H9 (cell line): ENCODE results near the gene APOBEC3H. TPM values are rescaled to one million over a fixed set of nuclear protein-coding genes. Genes with fewer than 3 reads are reported as not detected.
A peak's percentile ranks its signal among the peaks of the same experiment; 100 is the strongest.

Experiments used
- DNase-seq: peaks from one replicate; pipeline ENCODE4 v3.0.0-alpha.2; 2017
- H2AFZ ChIP-seq: one replicate; pipeline ENCODE4 v1.6.1; 2013; ENCODE audit warnings: mild to moderate bottlenecking, low read length, control low read depth, moderate library complexity
- H2AK5ac ChIP-seq: 2 replicates; pipeline ENCODE4 v1.6.1; 2013; ENCODE audit warnings: low read length, control low read depth, mixed read lengths; ENCODE audit not compliant: insufficient read length
- H2BK120ac ChIP-seq: one replicate; pipeline ENCODE4 v1.6.1; 2013; ENCODE audit warnings: low read depth, mild to moderate bottlenecking, low read length, control low read depth, inconsistent platforms; ENCODE audit not compliant: poor library complexity, severe bottlenecking
- H2BK12ac ChIP-seq: 2 replicates; pipeline ENCODE4 v1.6.1; 2013; ENCODE audit warnings: low read length, control low read depth, mixed read lengths, low read depth; ENCODE audit not compliant: insufficient read length
- H2BK15ac ChIP-seq: 2 replicates; pipeline ENCODE4 v1.6.1; 2013; ENCODE audit warnings: low read depth, low read length, control low read depth
- H2BK20ac ChIP-seq: one replicate; pipeline ENCODE4 v1.6.1; 2013; ENCODE audit warnings: low read depth, mild to moderate bottlenecking, low read length, control low read depth, inconsistent platforms; ENCODE audit not compliant: poor library complexity, severe bottlenecking
- H2BK5ac ChIP-seq: 2 replicates; pipeline ENCODE4 v1.6.1; 2013; ENCODE audit warnings: low read length, control low read depth, mixed read lengths; ENCODE audit not compliant: insufficient read length
- H3K14ac ChIP-seq: 2 replicates; pipeline ENCODE4 v1.6.1; 2013; ENCODE audit warnings: low read length, control low read depth; ENCODE audit not compliant: insufficient read depth
- H3K18ac ChIP-seq: 2 replicates; pipeline ENCODE4 v1.6.1; 2013; ENCODE audit warnings: low read depth, mild to moderate bottlenecking, mixed read lengths, low read length, control low read depth; ENCODE audit not compliant: insufficient read length
- H3K23ac ChIP-seq: 2 replicates; pipeline ENCODE4 v1.6.1; 2013; ENCODE audit warnings: low read length, control low read depth, mixed read lengths, low read depth; ENCODE audit not compliant: insufficient read length
- H3K23me2 ChIP-seq: 2 replicates; pipeline ENCODE4 v1.6.1; 2013; ENCODE audit warnings: low read depth, mild to moderate bottlenecking, mixed read lengths, low read length, control low read depth; ENCODE audit not compliant: insufficient read length, poor library complexity, severe bottlenecking
- H3K27ac ChIP-seq: 2 replicates; pipeline ENCODE4 v1.5.1; 2013; ENCODE audit warnings: low read length, control low read depth, mixed read lengths, low read depth; ENCODE audit not compliant: insufficient read length
- H3K27me3 ChIP-seq: 2 replicates; pipeline ENCODE4 v1.6.1; 2013; ENCODE audit warnings: low read length, control low read depth, inconsistent platforms; ENCODE audit not compliant: insufficient read depth
- H3K4ac ChIP-seq: 2 replicates; pipeline ENCODE4 v1.6.1; 2013; ENCODE audit warnings: low read depth, mild to moderate bottlenecking, control low read depth, inconsistent platforms, low read length, moderate library complexity
- H3K4me1 ChIP-seq: 2 replicates; pipeline ENCODE4 v1.6.1; 2013; ENCODE audit warnings: low read length, control low read depth, inconsistent platforms; ENCODE audit not compliant: insufficient read depth
- H3K4me2 ChIP-seq: 2 replicates; pipeline ENCODE4 v1.6.1; 2013; ENCODE audit warnings: low read length, control low read depth, mixed read lengths; ENCODE audit not compliant: insufficient read length, insufficient read depth
- H3K56ac ChIP-seq: 2 replicates; pipeline ENCODE4 v1.6.1; 2013; ENCODE audit warnings: low read depth, mild to moderate bottlenecking, mixed read lengths, low read length, control low read depth; ENCODE audit not compliant: insufficient read length
- H3K79me1 ChIP-seq: 2 replicates; pipeline ENCODE4 v1.6.1; 2013; ENCODE audit warnings: low read depth, mild to moderate bottlenecking, moderate library complexity, low read length, control low read depth, inconsistent platforms; ENCODE audit not compliant: insufficient read depth, poor library complexity, severe bottlenecking
- H3K79me2 ChIP-seq: 2 replicates; pipeline ENCODE4 v1.6.1; 2013; ENCODE audit warnings: low read length, control low read depth, inconsistent platforms; ENCODE audit not compliant: insufficient read depth
- H3K9ac ChIP-seq: 2 replicates; pipeline ENCODE4 v1.6.1; 2013; ENCODE audit warnings: low read length, control low read depth, mixed read lengths; ENCODE audit not compliant: insufficient read length; ENCODE audit errors: extremely low read depth
- H3K9me3 ChIP-seq: one replicate; pipeline ENCODE4 v1.6.1; 2013; ENCODE audit warnings: low read depth, low read length, inconsistent platforms; ENCODE audit not compliant: control insufficient read depth
- H3T11ph ChIP-seq: one replicate; pipeline ENCODE4 v1.6.1; 2013; ENCODE audit warnings: mild to moderate bottlenecking, low read length, control low read depth, inconsistent platforms
- H4K20me1 ChIP-seq: one replicate; pipeline ENCODE4 v1.6.1; 2013; ENCODE audit not compliant: control insufficient read depth, insufficient read length, insufficient read depth
- H4K5ac ChIP-seq: 2 replicates; pipeline ENCODE4 v1.6.1; 2013; ENCODE audit warnings: low read depth, mild to moderate bottlenecking, mixed read lengths, low read length, control low read depth; ENCODE audit not compliant: insufficient read length
- H4K8ac ChIP-seq: replicated peaks from 2 replicates; pipeline ENCODE4 v1.6.1; 2013; ENCODE audit warnings: low read length, control low read depth, mixed read lengths, low read depth; ENCODE audit not compliant: insufficient read length
- H4K91ac ChIP-seq: 2 replicates; pipeline ENCODE4 v1.6.1; 2013; ENCODE audit warnings: low read depth, mild to moderate bottlenecking, moderate library complexity, mixed read lengths, low read length, control low read depth; ENCODE audit not compliant: insufficient read length
- H3K27ac Mint-ChIP-seq, 3 experiments: 2 replicates in 2 of 3; 3 replicates in 1 of 3; pipeline ENCODE4 v1.8.0; 2020 to 2021; ENCODE audit warnings: mixed read lengths in 3 of 3, mild to moderate bottlenecking in 1 of 3, moderate library complexity in 1 of 3
- H3K27me3 Mint-ChIP-seq: 2 replicates; pipeline ENCODE4 v1.8.0; 2021; ENCODE audit warnings: low read depth, mild to moderate bottlenecking, moderate library complexity, mixed read lengths
- H3K36me3 Mint-ChIP-seq, 3 experiments: 2 replicates in 2 of 3; 3 replicates in 1 of 3; pipeline ENCODE4 v1.8.0; 2020 to 2021; ENCODE audit warnings: low read depth in 3 of 3, mixed read lengths in 3 of 3; ENCODE audit not compliant: insufficient read depth in 1 of 3
- H3K4me1 Mint-ChIP-seq, 2 experiments: 2 replicates each; pipeline ENCODE4 v1.8.0; 2020; ENCODE audit warnings: mixed read lengths in 2 of 2
- H3K4me3 Mint-ChIP-seq, 2 experiments: 2 replicates in 1 of 2; 3 replicates in 1 of 2; pipeline ENCODE4 v1.8.0; 2020 to 2021; ENCODE audit warnings: mild to moderate bottlenecking in 2 of 2, mixed read lengths in 2 of 2, moderate library complexity in 1 of 2
- H3K9me3 Mint-ChIP-seq, 2 experiments: 2 replicates in 1 of 2; 3 replicates in 1 of 2; pipeline ENCODE4 v1.8.0; 2020; ENCODE audit warnings: mild to moderate bottlenecking in 2 of 2, mixed read lengths in 2 of 2, moderate library complexity in 1 of 2
- WGBS: extraction: QIAGEN DNeasy Blood & Tissue Kit; methylation state at CpG from one replicate; pipeline ENCODE4 v1.1.7; 2013; ENCODE audit warnings: missing lambda C conversion rate, low lambda C conversion rate, mixed read lengths; ENCODE audit not compliant: insufficient read length; ENCODE audit errors: extremely low coverage; 5-methylcytosine and 5-hydroxymethylcytosine counted together
- total RNA-seq: library from RNA; stranded (reverse); gene quantifications from 2 replicates; pipeline ENCODE4 v1.2.1, GENCODE V29; 2021
- TF ChIP-seq, protein P1 (sequence below): fragments of 200-600 bp; sonication (generic); conservative IDR thresholded peaks from 3 replicates; pipeline ENCODE4 v1.8.0; 2021; ENCODE audit warnings: antibody characterized with exemption, mild to moderate bottlenecking

The APOBEC3H gene
- total RNA-seq, 1 experiment from 2014 or later, result 0.48 TPM

- H2BK120ac ChIP-seq, result no peak overlapping the region
- no peak overlapping the region for H3K14ac ChIP-seq
- Mint-ChIP-seq H3K9me3 (no peaks in the 10 kb centered on the region), H3K27ac (peak overlapping the region in 1 of 3 experiments; percentile 76; a peak in 1 of 7 replicates), H3K36me3 (no peaks in the 10 kb centered on the region), H3K4me3 (no peak overlapping the region; a peak in 1 of 5 replicates), H3K27me3 (peaks cover 9% of the 10 kb centered on the region; the same call in 1 of the 2 replicates), H3K4me1 (peaks cover 17 to 24% of the 10 kb centered on the region in 2 experiments)
- no peak overlapping the region for H3K4ac ChIP-seq
- peaks cover 6% of the 10 kb centered on the region for H3K23me2 ChIP-seq
- H3K56ac ChIP-seq, result no peak overlapping the region
- DNase-seq, result no peak
- H3K79me1 ChIP-seq, result no peaks in the 10 kb centered on the region
- WGBS, result no CpG with 5 or more reads among the region's 7 CpGs
- no peak overlapping the region for H3T11ph ChIP-seq
- H4K5ac ChIP-seq, result no peak overlapping the region
- H3K27me3 ChIP-seq, result no peaks in the 10 kb centered on the region
- H3K23ac ChIP-seq, result no peak overlapping the region
- no peaks in the 10 kb centered on the region for H3K79me2 ChIP-seq
- no peak overlapping the region for H2AFZ ChIP-seq
- H4K8ac ChIP-seq, result no peak overlapping the region
- H3K9me3 ChIP-seq, result no peaks in the 10 kb centered on the region
- TF ChIP-seq, protein P1, sequence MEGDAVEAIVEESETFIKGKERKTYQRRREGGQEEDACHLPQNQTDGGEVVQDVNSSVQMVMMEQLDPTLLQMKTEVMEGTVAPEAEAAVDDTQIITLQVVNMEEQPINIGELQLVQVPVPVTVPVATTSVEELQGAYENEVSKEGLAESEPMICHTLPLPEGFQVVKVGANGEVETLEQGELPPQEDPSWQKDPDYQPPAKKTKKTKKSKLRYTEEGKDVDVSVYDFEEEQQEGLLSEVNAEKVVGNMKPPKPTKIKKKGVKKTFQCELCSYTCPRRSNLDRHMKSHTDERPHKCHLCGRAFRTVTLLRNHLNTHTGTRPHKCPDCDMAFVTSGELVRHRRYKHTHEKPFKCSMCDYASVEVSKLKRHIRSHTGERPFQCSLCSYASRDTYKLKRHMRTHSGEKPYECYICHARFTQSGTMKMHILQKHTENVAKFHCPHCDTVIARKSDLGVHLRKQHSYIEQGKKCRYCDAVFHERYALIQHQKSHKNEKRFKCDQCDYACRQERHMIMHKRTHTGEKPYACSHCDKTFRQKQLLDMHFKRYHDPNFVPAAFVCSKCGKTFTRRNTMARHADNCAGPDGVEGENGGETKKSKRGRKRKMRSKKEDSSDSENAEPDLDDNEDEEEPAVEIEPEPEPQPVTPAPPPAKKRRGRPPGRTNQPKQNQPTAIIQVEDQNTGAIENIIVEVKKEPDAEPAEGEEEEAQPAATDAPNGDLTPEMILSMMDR, result no peak
- no peaks in the 10 kb centered on the region for H4K20me1 ChIP-seq
- peaks cover 2% of the 10 kb centered on the region; the same call in 1 of the 2 replicates for H3K4me1 ChIP-seq
- no peak overlapping the region for H2BK20ac ChIP-seq
- H2BK5ac ChIP-seq, result no peak overlapping the region
- no peak overlapping the region for H3K9ac ChIP-seq
- no peak overlapping the region for H3K27ac ChIP-seq
- H4K91ac ChIP-seq, result no peak overlapping the region
- H2BK15ac ChIP-seq, result no peak overlapping the region
- no peak overlapping the region for H3K4me2 ChIP-seq
- no peak overlapping the region for H3K18ac ChIP-seq
- H2BK12ac ChIP-seq, result no peak overlapping the region
- no peak overlapping the region for H2AK5ac ChIP-seq
Observed at GRCh38 chr22:39139933-39140332, 42.9 kb downstream of the APOBEC3H start.
